NCI-H774 (cell line): Measurements from ENCODE around the gene NEUROD1.

ENCODE experiments used
- DNase-seq: peaks from one replicate; lab custom pipeline; 2025; lab: John Stamatoyannopoulos, UW

The NEUROD1 gene

DNA sequence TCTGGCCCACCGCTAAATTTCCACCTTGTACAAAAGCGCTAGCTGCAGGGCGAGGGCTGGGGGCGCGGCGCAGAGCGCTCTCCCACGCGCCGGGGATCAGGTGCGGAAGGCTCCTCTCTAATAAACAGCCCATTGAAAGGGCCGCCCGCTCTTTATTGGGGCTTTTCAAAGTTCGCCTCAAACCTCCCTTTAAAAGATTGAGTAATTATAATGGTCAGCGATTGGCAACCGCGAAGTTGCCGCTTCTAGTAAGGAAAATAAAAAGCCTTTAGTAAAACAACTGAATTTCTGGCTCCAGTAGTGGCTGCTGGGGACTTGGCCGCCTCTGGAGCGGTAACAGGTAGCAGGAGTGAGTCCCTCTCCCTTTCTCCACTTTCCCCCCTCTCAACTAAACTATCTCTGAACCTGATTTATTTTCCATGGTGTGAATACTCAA lies 755 bp downstream of the NEUROD1 start:
- DNase-seq, result no peak

DNA sequence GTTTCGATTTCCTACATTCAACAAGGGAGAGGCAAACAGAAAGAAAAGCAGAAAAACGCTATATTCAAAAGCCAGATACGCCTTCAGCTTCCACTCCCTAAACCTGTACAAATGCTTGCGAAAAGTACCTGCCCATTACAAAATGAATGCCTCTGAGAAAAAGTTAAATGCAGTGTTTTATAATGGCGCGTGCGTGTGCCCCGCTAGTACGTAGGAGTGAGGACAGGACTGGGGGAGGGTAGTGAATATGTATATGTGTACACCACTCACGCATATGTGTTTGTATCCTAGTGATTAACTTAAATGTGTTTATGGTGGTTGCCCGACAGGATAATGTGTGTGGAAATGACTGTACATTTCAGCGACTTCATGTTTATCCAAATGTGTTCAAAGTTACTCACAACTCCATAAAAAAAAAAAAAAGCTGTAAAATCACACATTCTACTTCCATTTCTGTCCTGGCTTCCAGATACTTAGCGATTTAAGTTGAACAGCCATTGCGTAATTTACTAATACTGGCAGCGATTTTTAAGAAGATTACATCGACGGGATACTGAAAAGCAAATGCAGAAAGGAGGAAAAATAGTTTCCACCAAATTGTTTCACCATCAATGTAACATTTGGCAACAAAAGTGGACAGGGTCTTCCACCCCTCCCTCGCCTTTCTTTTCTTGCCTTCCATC lies 1.3 kb downstream of the NEUROD1 start:
- DNase-seq, result no peak

DNA sequence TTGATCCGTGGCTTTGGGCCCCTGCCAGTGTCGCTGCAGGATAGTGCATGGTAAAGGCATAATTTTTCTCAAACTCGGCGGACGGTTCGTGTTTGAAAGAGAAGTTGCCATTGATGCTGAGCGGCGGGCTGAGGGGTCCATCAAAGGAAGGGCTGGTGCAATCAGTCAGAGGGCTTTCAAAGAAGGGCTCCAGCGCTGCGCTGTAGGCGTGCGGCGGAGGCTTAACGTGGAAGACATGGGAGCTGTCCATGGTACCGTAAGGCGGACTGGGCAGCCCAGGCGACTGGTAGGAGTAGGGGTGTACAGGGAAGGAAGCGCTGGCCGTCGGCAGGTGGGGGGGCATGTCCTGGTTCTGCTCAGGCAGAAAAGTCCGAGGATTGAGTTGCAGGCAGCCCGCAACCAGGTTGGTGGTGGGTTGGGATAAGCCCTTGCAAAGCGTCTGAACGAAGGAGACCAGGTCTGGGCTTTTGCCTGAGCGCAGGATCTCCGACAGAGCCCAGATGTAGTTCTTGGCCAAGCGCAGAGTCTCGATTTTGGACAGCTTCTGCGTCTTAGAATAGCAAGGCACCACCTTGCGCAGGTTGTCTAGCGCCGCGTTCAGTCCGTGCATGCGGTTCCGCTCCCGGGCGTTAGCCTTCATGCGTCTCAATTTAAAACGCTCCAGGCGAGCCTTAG lies 2.3 kb downstream of the NEUROD1 start:
- DNase-seq, result no peak

DNA sequence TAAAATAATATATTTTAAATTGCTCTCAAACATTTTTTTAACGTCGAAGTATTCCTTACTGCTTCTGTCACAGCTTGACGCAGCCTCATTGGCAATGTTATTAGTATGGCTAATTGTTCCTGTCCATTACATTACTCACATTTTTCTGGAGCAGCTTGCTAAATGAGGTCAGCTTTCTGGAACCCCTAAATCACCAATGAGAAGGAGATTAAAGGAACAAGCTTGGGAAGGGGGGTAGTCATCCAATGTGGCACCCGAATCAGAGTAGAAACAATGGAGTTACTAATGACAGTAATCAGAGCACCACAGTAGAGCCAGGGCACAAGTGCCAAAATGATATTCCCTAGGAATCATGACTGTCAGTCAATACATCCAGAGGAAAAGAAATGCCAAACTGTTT lies 5.1 kb downstream of the NEUROD1 start:
- no peak for DNase-seq

DNA sequence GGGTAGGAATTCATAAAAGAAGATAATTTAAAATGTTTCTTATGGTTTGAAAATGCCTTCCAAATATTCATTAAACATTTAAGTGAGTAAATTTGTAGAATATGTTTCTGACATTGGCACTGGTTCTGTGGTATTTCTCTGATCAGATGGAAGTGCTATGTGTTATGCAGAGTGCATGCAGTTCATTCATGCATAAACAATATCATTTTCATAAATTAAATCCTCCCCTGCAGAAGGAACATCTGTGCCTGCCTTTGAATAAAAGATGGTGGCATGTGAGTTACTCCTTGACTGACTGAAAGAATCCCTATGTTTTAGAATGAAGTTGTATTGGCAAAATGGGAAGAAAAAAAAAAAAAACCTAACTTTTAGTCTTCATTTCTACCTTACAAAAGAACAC lies 5.9 kb downstream of the NEUROD1 start:
- no peak for DNase-seq

DNA sequence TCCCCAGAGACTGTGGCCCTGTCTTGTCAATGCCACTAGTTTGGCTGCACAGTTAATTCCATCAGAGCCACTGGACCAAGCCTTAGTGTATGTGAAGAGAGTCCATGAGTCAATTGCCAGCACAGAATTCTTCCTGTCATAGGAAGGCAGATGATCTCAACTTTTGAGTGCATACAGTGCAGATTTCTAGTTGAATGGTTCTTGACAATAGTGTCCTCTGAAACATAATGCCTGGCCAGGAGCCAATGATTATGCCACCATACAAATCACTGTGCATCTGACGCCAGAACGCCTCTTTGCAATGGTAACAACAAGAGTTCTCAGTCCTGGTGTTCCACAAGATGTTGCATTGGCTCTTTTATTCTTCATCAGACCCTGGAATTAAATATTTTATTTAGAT lies 7.1 kb downstream of the NEUROD1 start:
- DNase-seq, result peak; percentile 28

DNA sequence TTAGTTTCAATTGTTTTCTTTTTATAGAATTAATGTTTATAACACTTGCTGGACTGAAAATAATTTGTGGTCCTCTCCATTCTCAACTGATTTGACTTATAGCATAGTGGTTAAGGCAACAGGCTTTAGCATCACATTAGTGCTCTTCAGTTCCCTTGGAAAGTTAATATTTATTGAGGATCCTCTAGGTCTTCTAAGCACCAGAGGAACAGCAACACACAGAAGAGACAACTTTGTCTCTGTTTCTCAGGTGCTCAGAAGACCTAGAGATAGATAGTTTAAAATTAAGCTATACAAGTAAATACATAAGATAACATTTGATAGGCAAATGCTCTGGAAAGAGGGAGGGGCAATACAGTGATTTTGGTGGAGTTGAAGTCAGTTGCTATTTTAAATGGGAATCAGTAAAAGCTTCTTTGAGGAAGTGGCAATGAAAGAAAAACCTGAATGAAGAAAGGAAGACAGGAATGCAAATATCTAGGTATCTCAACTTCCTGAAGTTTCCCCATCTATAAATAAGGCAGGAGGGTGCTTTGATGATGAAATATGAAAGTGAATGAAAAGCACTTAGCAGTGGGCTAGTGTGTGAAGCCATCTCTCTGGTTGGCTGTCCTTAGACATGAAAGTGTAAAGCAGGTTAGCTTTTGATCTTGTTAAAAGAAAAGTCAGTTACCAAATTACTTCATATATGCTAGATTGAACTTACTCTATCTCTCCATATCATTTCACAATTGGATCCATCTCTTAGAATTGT lies 7.9 kb downstream of the NEUROD1 start:
- DNase-seq, result no peak

DNA sequence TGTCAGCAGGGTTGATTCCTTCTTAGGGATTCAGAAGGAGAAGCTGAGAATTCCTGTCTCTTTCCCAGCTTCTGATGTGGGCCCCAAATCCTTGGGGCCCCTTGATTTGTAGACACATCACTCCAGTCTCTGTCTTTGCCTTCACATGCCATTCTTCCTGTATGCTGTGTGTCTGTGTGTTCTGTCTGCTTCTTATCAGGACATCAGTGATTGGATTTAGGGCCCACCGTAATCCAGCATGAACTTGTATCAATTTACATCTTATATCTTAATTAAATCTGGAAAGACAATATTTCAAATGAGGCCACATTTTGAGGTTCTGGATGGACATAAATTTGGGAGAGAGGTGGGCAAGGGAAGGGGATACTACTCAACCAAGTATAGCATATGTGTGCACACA lies 9.7 kb downstream of the NEUROD1 start:
- no peak for DNase-seq

DNA sequence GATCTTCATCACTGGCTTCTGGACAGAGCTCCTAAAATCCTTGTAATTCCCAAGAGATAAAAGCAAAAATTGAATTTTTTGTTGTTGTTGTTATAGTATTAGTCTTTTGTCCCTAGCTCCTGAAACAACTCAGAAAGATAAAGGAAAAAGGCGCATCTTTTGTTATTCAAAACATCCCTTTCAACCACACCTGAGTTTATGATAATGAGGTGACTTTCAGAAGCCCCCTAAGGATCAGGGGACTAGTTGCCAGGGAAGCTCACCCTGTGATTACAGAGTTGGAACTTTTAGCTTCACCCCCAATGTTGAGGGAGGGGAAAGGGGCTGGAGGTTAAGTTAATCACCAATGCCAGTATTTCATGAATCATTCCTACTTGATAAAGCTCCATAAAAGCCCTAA lies 13.1 kb downstream of the NEUROD1 start:
- no peak for DNase-seq

DNA sequence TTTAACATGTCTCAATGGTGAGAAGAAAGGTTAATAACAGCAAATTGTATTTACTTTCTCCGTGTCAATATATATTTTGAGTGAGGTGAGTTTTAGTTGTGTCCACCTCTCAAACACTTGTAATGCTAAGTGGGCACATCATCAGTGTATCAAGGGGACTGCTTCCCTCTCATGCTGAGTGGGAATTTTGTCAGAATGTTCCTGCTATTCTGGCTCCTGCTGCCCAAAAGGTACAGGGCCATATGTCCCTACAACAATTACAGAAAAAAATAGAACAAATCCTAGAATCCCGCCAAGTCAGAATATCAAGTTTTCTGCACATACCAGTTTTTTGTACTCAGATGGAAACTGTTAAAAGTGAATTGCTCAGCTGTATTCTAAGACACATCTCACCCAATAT lies 18.0 kb downstream of the NEUROD1 start:
- DNase-seq, result no peak

DNA sequence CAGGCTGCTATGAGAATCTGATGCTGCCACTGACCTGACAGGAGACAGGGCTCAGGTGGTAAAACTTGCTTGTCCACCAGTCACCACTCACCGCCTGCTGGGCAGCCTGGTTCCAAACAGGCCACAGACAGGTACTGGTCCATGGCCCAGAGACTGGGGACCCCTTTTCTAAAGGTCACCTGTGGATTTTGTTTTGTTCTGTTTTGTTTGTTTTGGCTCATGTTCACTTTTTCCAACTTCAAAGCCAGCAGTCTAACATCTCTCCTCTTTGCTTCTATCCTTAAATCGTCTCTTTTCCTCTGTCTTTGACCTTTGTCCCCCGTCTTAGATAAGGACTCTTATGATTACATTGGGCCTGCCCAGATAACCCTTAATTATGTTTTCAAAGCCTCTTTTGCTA lies 20.1 kb downstream of the NEUROD1 start:
- DNase-seq, result no peak

DNA sequence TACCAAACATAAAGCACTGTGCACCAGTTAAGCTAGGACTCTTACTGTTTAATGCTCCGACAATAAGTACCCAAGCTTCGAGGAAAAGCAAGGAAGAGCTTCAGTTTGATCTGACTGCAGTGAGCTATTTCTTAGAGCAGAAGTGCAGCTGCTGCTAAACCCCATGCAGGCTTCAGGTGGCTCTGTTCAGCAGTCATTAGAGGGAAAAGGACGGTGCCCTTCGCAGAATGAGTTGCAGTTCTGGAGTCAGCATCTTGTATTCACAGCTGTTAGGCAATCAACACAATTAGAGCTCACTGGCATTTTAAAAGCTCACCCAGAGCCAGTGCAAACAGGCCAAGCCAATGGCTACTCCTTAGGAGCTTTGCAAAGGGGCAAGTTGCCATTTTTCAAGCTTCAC lies 21.9 kb downstream of the NEUROD1 start:
- peak; percentile 81 for DNase-seq

DNA sequence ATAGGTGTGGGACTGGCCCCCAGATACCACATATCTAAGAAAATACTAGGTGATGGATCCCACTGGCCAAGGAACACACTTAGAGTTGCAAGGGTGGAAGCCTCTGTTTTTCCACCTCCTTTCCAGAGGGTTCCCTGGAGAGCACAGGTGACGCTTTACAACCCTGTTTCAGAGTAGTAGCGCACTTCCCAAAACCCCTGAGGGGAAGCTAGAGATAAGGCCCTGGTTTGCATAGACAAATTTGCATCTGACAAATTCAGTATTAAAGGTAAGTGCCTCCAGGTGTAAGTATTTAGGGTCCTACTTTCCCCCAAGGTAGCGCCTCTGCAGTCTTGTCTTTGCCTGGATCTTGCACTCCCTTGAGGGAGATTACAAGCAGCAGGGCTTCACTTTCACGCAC lies 22.9 kb downstream of the NEUROD1 start:
- DNase-seq, result no peak

DNA sequence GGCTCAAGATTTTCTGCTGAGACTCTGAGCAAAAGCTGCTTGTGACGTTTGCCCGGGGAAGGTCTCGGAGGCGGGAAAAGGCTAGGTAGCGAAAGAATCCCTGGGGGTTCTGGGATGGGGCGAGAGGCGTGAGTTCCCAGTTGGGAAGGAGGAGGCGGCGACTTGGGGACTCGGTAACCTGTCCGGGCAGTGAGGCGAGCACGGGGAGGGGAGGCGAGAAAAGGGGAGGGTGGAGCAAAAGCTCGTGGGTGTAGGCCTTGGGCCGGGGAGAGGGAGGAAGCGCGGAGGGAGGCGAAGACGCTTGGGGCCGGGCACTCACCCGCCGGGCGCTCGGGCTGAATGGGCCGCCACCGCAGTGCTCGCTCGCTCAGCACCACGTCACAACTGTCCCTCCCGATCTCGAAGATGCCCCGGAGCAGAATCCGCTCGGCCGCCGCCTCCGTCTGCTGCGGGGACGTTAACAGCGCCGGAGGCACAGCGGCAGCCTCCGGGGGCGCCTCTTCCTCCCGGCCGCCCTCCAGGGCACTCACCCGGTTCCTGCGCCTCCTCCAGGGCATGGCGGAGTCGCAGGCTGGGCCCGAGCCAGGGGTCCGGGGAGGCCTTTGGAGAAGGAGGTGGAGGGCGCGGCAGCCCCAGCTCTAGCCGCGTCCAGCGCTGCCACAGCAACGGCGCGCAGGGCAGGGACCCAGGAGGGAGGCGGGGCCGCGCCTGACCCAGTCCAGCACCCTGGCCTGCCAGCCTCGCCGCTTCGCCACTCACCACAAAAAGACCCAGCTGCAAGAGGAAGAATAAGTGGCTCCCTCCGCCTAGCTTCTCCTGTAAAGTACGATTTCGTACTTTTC lies 23.6 kb downstream of the NEUROD1 start, which contains the start of gene CERKL:
Gene CERKL, minus strand, starts transcription at position 656 of the 842 bp plus-strand sequence. Its CDS starts 99 bp downstream, at position 557.
- DNase-seq, result peak; percentile 87

DNA sequence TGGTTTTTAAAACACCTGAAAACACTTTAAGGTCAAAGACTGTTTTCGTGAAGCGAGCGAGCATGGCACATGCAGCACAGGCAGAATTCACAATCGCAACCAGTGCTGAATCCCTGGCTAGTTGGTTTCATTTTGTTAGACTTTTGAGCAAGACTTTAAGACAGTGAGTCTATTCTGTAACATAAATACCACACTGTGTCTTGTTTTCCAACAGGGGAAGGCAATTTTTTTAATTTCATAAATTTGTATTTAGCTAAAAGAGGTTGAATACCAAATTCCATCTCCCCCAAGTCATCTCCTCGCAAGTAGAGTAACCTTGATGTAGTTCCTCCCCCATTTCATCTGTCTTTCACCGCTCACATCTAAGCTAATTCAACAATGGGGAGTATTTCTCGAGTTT lies 24.8 kb downstream of the NEUROD1 start:
- no peak for DNase-seq

DNA sequence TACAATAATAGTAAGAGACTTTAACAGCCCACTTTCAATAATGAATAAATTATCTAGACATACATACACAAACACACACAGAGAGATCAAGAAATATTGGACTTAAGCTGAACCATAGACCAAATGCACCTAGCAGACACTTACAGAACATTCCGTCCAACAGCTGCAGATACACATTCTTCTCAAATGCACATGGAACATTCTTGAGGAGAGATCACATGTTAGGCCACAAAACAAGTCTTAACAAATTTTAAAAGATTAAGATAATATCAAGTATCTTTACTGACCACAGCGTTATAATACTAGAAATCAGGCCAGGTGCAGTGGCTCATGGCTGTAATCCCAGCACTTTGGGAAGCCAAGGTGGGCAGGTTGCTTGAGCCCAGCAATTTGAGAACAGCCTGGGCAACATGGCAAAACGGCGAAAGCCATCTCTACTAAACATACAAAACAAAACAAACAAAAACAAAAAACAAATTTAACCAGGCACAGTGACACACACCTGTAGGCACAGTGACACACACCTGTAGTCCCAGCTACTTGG lies 30.8 kb downstream of the NEUROD1 start:
- DNase-seq, result no peak

DNA sequence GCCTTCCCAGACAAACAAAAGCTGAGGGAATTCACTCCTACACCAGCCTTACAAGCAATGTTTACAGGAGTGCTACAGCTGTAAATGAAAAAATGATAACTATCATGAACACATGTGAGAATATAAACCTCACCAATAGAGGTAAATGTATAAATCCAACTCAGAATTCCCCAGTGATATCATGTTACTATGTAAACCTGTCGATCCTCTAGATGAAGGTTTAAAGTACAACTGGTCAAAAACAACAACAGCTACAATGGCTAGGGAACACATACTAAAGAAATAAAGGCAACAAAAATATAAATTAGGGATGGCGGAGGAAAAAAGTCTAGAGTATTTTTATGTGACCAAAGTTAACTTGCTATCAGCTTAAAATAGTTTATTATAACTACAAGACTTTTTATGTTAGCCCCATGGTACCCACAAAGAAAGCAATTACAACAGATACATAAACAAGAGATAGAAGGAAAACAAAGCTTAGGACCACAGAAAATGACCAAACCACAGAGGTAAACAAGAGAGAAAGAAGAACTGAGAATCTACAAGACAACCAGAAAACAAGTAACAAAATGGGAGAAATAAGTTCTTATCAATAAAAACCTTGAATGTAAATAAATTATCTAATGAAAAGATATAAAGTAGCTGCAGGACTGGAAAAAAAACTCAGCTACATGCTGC lies 31.7 kb downstream of the NEUROD1 start:
- no peak for DNase-seq

DNA sequence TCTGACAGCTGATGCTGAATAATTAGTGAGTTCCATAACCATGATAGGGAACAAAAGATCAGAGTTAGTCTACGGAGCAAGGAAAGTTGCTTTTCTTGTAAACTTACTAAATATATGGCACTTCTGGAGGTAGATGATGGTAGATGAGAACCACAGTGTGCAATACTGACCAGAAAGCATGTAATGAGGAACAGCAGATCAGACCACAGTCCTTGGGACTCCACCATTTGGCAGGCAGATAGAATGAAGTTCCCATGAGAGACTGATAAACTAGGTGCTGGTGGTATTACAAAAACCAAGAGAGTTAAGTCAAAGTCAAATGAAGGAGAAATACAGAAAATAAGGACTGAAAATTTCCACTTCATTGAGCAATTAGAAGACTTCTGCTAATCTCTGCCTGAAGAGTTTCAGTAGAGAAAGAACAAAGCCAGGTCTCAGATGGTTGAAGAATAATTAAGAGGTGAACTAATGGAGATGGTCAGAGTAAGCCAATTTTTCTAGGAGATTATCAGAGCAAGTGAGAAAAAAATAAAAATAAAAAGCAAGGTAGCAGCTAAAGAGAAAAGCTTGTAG lies 33.8 kb downstream of the NEUROD1 start:
- no peak for DNase-seq

DNA sequence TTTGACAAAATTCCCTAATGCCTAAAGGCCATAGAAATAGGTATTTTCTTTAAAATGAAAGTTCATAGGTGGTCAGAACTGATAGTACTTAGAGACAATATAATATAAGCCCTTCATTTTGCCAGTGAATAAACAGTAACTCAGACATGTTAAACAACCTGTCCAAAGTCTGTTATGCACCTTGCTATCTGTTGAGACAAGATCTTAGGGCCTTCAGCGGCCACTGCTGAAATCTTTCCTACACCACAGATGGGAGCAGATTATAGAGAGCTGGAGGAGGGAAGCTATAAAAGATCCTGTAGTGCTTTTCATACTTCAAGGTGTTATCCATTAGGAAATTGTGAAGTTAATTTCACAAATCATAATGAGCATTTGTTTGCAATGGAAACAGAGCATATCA lies 37.2 kb downstream of the NEUROD1 start:
- no peak for DNase-seq

DNA sequence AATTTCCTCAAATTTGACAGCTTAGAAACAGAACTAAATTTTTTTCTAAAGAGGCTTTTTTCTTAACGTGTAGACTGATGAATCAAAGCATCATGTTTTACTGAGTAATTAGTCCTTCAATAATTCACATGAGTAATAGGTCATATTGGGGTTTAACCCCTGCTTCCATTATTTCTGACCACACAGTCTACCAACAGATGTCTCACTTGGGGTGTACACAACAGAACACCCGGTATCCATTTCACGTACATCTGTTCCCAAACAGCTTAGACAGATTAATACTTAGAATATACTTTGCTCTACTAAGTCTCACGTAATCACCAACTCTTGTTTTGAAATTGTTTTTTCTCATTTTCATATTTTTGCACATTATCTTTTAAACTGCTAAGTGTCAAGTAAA lies 38.2 kb downstream of the NEUROD1 start:
- no peak for DNase-seq

DNA sequence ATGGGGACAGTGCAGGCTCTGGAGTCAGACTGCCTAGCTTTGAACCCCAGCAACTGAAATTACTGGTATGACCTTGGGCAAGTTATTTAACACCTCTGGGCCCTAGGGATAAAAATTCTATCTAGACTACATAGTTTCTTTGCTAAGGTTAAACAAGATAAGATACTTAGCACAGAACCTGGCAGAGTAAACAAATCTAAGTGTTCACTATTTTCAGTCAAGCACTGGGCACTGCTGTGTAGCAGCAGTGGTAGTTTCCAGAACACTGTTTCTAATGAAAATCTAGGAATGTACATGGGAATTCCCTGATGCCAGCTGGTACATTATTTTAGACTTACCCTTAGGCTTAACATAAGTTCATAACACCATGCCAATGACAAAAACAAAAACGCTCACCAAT lies 40.6 kb downstream of the NEUROD1 start:
- DNase-seq, result no peak
